ENCODE results near the gene REC8. TPM values are rescaled to one million over a fixed set of nuclear protein-coding genes. Genes with fewer than 3 reads are reported as not detected.

The REC8 gene
- total RNA-seq, 1 donor from 2014 or later: 1.6 TPM

DNA sequence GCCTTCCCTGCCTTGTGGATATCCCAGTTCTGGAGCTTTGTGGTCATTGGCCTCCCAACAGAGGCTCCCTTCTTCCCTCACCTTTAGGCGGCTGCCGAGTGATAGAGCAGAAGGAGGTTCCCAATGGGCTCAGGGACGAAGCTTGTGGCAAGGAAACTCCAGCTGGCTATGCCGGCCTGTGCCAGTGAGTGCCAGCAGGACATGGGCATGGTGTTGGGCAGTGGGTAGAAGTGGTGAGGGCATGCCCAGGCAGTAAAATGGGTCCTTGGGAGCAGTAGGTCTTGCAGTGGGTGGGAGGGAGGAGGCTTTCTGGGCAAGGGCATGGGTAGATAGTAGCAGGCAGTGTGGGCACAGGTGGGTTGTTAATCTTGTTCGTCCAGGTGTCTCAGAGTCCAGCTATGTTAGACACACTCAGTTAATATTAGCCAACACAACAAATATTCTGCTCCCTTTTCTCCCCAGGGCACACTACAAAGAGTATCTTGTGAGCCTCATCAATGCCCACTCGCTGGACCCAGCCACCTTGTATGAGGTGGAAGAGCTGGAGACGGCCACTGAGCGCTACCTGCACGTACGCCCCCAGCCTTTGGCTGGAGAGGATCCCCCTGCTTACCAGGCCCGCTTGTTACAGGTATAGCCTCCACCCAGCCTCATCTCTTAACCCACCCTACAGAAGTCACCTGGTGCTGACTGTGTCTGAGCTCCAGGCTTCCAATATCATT, 11.9 kb upstream of the REC8 start:
- no peak for DNase-seq (ENCODE audit: low read depth)

- DNase-seq (ENCODE audit: low read depth): no peak
Observed at GRCh38 chr14:24160499-24160849, 11.4 kb upstream of the REC8 start.

- peak; percentile 96 for DNase-seq (ENCODE audit: low read depth)
Observed at GRCh38 chr14:24160850-24161804, 10.8 kb upstream of the REC8 start, which contains the start of gene IRF9. Gene IRF9, plus strand, starts transcription at chr14:24161265. Its CDS starts 880 bp downstream, at chr14:24162145.

GRCh38 chr14:24162093-24162492, 9.8 kb upstream of the REC8 start:
- no peak for DNase-seq (ENCODE audit: low read depth)

DNA sequence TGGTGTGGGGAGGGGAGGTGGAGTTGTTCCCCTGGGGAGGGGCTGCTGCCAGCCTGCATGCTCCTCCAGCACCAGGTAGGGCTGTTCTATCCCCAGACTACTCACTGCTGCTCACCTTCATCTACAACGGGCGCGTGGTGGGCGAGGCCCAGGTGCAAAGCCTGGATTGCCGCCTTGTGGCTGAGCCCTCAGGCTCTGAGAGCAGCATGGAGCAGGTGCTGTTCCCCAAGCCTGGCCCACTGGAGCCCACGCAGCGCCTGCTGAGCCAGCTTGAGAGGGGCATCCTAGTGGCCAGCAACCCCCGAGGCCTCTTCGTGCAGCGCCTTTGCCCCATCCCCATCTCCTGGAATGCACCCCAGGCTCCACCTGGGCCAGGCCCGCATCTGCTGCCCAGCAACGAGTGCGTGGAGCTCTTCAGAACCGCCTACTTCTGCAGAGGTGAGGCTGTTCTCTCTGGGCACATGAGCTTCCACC, 7.3 kb upstream of the REC8 start:
- DNase-seq (ENCODE audit: low read depth): no peak

DNA sequence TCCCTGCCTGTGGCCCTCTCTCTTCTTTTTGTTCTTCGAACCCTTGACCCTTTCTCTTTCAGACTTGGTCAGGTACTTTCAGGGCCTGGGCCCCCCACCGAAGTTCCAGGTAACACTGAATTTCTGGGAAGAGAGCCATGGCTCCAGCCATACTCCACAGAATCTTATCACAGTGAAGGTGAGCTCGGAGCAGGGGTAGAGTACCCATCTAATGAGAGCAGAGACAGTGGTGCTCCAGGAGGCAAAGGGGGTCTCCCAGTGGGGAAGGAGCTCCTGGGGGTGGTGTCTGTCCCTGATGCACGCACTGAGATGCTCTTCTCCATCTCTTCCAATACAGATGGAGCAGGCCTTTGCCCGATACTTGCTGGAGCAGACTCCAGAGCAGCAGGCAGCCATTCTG, 6.1 kb upstream of the REC8 start:
- no peak for DNase-seq (ENCODE audit: low read depth)

GRCh38 chr14:24167469-24168114, 4.3 kb upstream of the REC8 start:
- no peak for DNase-seq (ENCODE audit: low read depth)

- DNase-seq (ENCODE audit: low read depth): no peak
Observed at GRCh38 chr14:24172261-24172860, 481 bp downstream of the REC8 start.

DNA sequence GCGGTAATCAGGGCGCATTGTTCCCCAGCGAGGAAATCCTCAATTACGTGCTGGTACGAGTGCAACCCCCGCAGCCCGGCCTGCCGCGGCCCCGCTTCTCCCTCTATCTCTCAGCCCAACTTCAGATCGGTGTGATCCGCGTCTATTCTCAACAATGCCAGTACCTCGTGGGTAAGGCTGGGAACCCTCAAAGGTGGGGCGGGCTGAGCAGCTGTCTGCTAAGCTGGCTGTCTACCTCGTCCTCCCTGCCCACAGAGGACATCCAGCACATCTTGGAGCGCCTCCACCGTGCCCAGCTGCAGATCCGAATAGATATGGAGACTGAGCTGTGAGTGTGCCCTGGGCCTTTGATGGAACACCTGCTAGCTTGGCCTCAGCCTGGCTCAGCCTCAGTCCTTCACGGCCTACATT, 996 bp downstream of the REC8 start:
- DNase-seq (ENCODE audit: low read depth): peak; percentile 38

DNA sequence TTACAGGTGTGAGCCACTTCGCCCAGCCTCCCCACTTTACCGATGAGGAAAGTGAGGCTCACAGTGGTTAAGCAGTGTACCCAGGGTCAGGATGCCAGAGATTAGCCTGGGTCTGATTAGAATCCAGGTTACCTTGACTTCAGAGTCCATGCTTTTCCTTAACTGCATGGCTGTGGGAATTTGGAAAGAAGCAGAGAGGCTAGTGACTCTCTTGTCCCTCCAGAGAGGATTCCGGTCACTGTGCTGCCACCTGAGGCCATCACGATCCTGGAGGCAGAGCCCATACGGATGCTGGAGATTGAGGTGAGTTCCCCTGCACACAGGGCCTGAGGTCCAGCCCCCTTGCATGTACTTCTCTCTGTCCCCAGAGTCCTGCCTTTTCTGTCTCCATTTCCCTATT, 4.7 kb downstream of the REC8 start:
- no peak for DNase-seq (ENCODE audit: low read depth)

DNA sequence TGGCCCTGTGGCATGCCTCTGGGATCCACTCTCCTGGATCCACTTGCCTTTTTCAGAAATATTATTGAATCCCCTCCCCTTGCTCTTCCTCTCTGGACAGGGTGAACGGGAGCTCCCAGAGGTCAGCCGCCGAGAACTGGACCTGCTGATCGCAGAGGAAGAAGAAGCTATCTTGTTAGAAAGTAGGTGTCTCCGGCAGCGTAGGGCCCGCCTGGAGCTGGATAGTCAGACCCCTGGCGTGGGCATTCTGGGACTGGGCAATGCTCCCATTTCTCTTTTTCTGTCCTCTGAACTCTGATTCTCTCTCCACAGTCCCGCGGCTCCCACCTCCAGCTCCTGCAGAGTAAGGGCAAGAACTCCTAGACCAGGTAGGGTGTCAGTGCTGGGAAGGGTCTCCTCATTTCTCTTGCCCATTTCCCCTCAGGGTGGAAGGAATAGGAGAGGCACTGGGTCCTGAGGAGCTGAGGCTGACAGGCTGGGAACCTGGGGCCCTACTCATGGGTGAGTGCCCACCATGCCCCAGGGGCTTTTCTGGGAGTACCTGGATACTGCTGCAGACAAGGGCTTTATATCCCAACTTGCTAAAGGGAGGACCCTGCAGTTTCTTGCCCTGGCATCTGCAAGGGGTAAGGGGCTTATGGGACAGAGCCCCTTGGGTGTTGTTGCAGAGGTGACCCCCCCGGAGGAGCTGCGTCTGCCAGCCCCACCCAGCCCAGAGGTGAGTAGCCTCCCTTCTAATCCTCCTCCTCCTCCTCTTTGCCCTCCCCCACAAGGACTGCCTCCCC, 5.4 kb downstream of the REC8 start:
- no peak for DNase-seq (ENCODE audit: low read depth)

GRCh38 chr14:24177891-24178290, 6.0 kb downstream of the REC8 start:
- DNase-seq (ENCODE audit: low read depth): no peak

GRCh38 chr14:24178399-24179178, 6.7 kb downstream of the REC8 start:
- DNase-seq (ENCODE audit: low read depth): peak; percentile 22

DNA sequence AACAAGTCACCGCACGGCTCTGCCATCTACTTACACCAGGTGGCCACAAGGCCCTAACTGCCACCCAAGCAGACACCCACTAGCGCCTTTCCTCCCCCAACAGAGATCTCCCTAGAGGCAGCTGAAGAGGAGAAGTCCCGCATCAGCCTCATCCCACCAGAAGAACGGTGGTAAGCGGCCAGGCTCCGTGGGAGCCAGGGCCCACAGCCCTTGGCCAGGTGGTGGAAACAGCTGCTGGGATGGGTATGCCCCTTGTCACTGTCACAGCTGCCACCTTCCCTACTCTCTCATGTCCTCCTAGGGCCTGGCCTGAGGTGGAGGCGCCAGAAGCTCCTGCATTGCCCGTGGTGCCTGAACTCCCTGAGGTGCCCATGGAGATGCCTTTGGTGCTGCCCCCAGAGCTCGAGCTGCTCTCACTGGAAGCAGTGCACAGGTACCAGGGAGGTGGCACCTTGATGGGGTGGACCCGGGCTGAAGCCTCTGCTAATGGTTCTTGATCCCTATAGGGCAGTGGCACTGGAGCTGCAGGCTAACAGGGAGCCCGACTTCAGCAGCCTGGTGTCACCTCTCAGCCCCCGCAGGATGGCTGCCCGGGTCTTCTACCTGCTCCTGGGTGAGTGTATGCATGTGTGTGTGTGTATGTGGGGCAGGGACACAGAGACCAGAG, 7.5 kb downstream of the REC8 start:
- DNase-seq (ENCODE audit: low read depth): peak; percentile 83

DNA sequence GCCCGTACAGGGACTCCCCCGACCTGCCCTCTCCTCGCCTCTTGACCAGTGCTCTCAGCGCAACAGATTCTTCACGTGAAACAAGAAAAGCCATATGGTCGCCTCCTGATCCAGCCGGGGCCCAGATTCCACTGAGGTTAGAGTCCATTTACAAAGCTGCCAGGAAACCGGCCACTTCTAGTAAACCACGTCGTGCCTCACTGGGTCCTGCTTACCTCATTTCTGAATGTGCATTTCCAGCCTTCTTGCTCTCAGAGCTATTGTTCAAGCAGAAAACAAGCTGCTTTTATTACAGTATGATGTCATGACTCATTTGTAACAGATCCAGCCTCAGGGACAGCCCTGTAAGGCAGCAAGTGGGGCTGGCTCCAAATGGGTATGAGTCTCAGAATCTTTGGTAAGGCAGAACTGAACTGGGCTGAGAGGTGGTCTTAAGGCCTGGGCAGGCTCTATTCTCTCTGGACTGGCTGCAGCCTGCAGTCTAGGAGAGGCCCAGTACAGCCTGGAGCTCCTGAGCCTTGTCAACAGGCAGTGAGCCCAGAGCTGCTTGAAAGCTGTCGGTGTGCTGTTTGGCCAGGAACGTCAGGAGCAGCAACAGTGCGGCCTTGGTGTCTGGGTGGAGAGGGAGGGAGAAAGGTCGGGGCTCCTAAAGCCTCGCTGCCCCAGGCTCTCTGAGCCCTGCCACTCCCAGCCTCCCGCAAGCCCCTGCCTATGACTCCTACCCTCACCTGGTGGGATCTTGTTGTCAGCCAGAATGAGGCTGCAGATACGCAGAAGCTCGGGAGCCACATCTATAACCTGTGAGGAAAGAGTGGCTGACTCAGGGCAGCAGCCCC, 8.3 kb downstream of the REC8 start:
- peak; percentile 78 for DNase-seq (ENCODE audit: low read depth)

- no peak for DNase-seq (ENCODE audit: low read depth)
Observed at GRCh38 chr14:24181371-24182077, 9.6 kb downstream of the REC8 start.

DNA sequence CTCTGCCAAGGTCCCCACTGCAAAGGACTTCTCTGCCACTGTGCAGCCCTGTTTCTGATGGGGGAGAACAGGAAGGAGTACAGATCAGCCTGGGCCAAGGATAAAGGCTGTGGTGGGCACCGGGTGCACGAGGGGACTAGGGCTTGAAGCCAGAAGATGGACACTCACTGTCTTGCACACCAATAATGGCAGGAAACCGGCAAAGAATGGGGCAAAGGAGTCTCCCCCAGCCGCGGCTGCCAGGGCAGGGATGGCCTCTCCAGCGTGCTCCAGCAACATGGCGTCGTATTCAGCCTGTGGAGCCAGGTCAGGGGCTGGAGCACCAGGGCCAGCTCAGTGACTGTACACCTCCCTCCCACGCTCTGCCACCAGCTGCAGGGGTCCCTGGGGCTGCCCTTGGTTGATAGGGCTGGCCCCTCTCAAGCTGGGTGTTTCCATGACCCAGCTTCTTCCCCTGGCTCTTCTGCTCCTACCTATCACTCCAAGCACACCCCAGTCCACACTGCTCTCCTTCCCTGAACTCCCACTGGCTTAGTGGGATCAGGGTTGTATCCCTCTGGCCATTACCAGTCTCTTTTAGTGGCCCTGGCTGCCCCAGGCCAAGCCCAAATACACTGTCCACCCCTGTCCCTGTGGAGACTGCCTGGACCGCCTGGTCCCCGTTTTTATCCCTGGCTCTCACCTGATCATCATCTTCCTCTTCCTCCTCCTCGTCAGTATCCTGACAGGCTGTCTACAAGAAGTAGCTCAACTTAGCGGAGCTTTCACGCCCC, 10.4 kb downstream of the REC8 start:
- DNase-seq (ENCODE audit: low read depth): no peak

All from myocyte (in vitro differentiated cells).